Cardiac fibroblast (primary cell): ENCODE data around the gene CAMK2G.
A peak's percentile ranks its signal among the peaks of the same experiment; 100 is the strongest.

Experiments used
- DNase-seq, 2 donors: peaks; one replicate each; pipeline versions ENCODE4 v3.0.0 to v3.0.0-alpha.2; 2010; ENCODE audit warnings: low read depth in 2 of 2
- H3K4me3 ChIP-seq, 2 donors: replicated peaks in 1 of 2; 1 replicate in 1 of 2; 2 replicates in 1 of 2; pipeline ENCODE4 v1.5.1; 2011; ENCODE audit warnings: low read depth in 2 of 2, low read length in 2 of 2, mild to moderate bottlenecking in 2 of 2, moderate library complexity in 1 of 2
- TF ChIP-seq, protein P1 (sequence below): IDR thresholded peaks from one replicate; pipeline ENCODE4 v1.5.1; 2011; ENCODE audit warnings: low read depth, mild to moderate bottlenecking, low read length, inconsistent platforms

The CAMK2G gene

DNA sequence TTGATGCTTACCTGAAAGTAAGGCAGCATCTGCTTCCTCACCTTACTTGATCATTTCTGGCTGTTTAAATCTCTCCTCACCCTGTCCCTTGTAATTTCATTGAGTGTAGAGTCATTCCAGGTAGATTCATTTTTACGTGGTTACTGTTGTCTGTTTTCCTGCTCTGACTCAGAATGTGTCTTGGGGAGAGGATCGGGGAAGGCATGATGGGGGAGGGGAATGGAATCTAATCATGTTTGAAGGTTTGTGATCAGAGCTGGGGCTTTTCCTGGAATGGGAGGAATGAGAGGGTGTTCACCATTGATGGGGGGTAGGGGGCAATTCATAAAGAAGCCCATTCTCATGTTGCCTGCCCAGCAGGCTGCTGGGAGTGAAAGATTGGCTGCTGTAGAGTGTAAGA is 111.4 kb downstream of the CAMK2G start:
- DNase-seq, result peak in 1 of 2 donors; percentile 53
- TF ChIP-seq, protein P1, sequence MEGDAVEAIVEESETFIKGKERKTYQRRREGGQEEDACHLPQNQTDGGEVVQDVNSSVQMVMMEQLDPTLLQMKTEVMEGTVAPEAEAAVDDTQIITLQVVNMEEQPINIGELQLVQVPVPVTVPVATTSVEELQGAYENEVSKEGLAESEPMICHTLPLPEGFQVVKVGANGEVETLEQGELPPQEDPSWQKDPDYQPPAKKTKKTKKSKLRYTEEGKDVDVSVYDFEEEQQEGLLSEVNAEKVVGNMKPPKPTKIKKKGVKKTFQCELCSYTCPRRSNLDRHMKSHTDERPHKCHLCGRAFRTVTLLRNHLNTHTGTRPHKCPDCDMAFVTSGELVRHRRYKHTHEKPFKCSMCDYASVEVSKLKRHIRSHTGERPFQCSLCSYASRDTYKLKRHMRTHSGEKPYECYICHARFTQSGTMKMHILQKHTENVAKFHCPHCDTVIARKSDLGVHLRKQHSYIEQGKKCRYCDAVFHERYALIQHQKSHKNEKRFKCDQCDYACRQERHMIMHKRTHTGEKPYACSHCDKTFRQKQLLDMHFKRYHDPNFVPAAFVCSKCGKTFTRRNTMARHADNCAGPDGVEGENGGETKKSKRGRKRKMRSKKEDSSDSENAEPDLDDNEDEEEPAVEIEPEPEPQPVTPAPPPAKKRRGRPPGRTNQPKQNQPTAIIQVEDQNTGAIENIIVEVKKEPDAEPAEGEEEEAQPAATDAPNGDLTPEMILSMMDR, result no peak
- H3K4me3 ChIP-seq, result no peak overlapping the region
